HepG2 (cell line): ENCODE data around the gene PFDN1. TPM values are rescaled to one million over a fixed set of nuclear protein-coding genes. Genes with fewer than 3 reads are reported as not detected.

Experiments used
- ATAC-seq: fragments of 200-7000 bp; cut with Tn5 transposase; 3 replicates; pipeline ENCODE4 v1.9.1; 2020; ENCODE audit warnings: mild to moderate bottlenecking, moderate library complexity
- BruUV-seq: library from RNA; stranded (reverse); fragments of 400-500 nt; replicated peaks from 2 replicates; lab custom pipeline; 2021; lab: Mats Ljungman, UMichigan
- CTCF ChIA-PET: fragments of 300-600 bp; formaldehyde crosslinking; extraction: SDS; loops from one replicate; lab custom pipeline; 2021; ENCODE audit warnings: low total read pairs, inconsistent platforms, low intra/inter-chr PET ratio; lab: Yijun Ruan, JAX
- POLR2A ChIA-PET: fragments of 350-600 bp; sonication (Branson Sonifier 250); formaldehyde crosslinking; loops from one replicate; lab custom pipeline; 2020; ENCODE audit warnings: antibody characterized with exemption, inconsistent platforms; lab: Yijun Ruan, JAX
- DNase-seq: peaks from one replicate; pipeline ENCODE4 v3.0.0-alpha.2; 2015; ENCODE audit warnings: low spot score
- FAIRE-seq: peaks from 3 replicates; lab custom pipeline; 2011; peaks lifted over from hg19 to GRCh38; lab: Jason Lieb, UNC
- H2AFZ ChIP-seq: one replicate; pipeline ENCODE4 v1.6.1; 2011; ENCODE audit warnings: low read length, inconsistent platforms
- H3K27ac ChIP-seq: fragments of 300-600 bp; 3 replicates; pipeline ENCODE4 v1.8.0; 2011; ENCODE audit warnings: mixed run types, mild to moderate bottlenecking, mixed read lengths, low read length, inconsistent platforms; ENCODE audit not compliant: insufficient read depth; ENCODE audit errors: extremely low read length
- H3K27me3 ChIP-seq, 2 experiments: fragments of 200-600 bp in 1 of 2; 2 replicates in 1 of 2; 3 replicates in 1 of 2; pipeline versions ENCODE4 v1.6.0 to v1.8.0; 2011; ENCODE audit warnings: low read length in 2 of 2, mild to moderate bottlenecking in 2 of 2, moderate library complexity in 2 of 2, inconsistent platforms in 1 of 2; ENCODE audit not compliant: insufficient read depth in 2 of 2, control insufficient read depth in 1 of 2
- H3K36me3 ChIP-seq, 2 experiments: fragments of 200-600 bp in 1 of 2; replicated peaks in 1 of 2; 2 replicates in 1 of 2; 3 replicates in 1 of 2; pipeline versions ENCODE4 v1.5.1 to v1.8.0; 2011; ENCODE audit warnings: low read length in 2 of 2, inconsistent platforms in 1 of 2; ENCODE audit not compliant: insufficient read depth in 2 of 2, control insufficient read depth in 1 of 2
- H3K4me1 ChIP-seq: 2 replicates; pipeline ENCODE4 v1.5.1; 2012; ENCODE audit warnings: low read length, inconsistent platforms; ENCODE audit not compliant: insufficient read depth
- H3K4me2 ChIP-seq: 2 replicates; pipeline ENCODE4 v1.6.0; 2011; ENCODE audit warnings: low read depth, low read length, inconsistent platforms
- H3K4me3 ChIP-seq, 3 experiments: fragments of 200-600 bp in 1 of 3; sonication (generic), shearing (Covaris generic) in 1 of 3; replicated peaks in 1 of 3; 2 replicates each; pipeline ENCODE4 v1.5.1; 2011 to 2016; ENCODE audit warnings: low read length in 3 of 3, inconsistent platforms in 2 of 3, low read depth in 2 of 3, mild to moderate bottlenecking in 2 of 3, control low read depth in 1 of 3, mixed read lengths in 1 of 3; ENCODE audit not compliant: insufficient read depth in 1 of 3
- H3K79me2 ChIP-seq: one replicate; pipeline ENCODE4 v1.6.1; 2011; ENCODE audit warnings: low read length, inconsistent platforms; ENCODE audit not compliant: insufficient read depth
- H3K9ac ChIP-seq: 2 replicates; pipeline ENCODE4 v1.6.0; 2011; ENCODE audit warnings: mild to moderate bottlenecking, low read depth, low read length, inconsistent platforms; ENCODE audit not compliant: insufficient read depth
- H3K9me3 ChIP-seq: 2 replicates; pipeline ENCODE4 v1.5.1; 2012; ENCODE audit warnings: mild to moderate bottlenecking, low read length
- H4K20me1 ChIP-seq: 2 replicates; pipeline ENCODE4 v1.6.0; 2011; ENCODE audit warnings: inconsistent platforms, mild to moderate bottlenecking, low read length, moderate library complexity; ENCODE audit not compliant: insufficient read depth
- RELA ChIP-seq: sonication (generic); formaldehyde crosslinking; IDR thresholded peaks from 2 replicates; pipeline ENCODE4 v1.4.0; 2020; ENCODE audit warnings: missing genetic modification reagents
- TARDBP ChIP-seq: sonication (generic); formaldehyde crosslinking; IDR thresholded peaks from 2 replicates; pipeline ENCODE4 v1.8.0; 2022; ENCODE audit warnings: mild to moderate bottlenecking, missing genetic modification reagents
- TBP ChIP-seq: sonication (generic); formaldehyde crosslinking; IDR thresholded peaks from 2 replicates; pipeline ENCODE4 v1.5.0; 2020; ENCODE audit warnings: missing genetic modification reagents
- ZNF264 ChIP-seq: sonication (generic); formaldehyde crosslinking; IDR thresholded peaks from 2 replicates; pipeline ENCODE4 v1.4.0; 2020; ENCODE audit warnings: missing genetic modification reagents
- ZNF780A ChIP-seq: sonication (generic); formaldehyde crosslinking; IDR thresholded peaks from 2 replicates; pipeline ENCODE4 v1.8.0; 2022; ENCODE audit warnings: mild to moderate bottlenecking, missing genetic modification reagents, moderate library complexity
- WGBS: methylation state at CpG from one replicate; pipeline ENCODE4 v1.1.6; 2017; ENCODE audit warnings: low lambda C conversion rate; 5-methylcytosine and 5-hydroxymethylcytosine counted together
- in situ Hi-C: cut with HindIII; loops from 2 replicates; pipeline ENCODE4 v1.10.0; 2017; ENCODE audit warnings: low pct_unique_long_range_greater_than_20kb; ENCODE audit not compliant: extremely low pct_ligation_motif_present
- intact Hi-C: fragments of 100-400 bp; cut with micrococcal nuclease; formaldehyde crosslinking; loops from one replicate; pipeline ENCODE4 v1.10.0; 2022; ENCODE audit not compliant: unreplicated experiment
- polyA plus RNA-seq, 8 experiments: library from polyadenylated mRNA; depleted of rRNA in 3 of 8; stranded (reverse) in 7 of 8; unstranded in 1 of 8; fragments of >200 nt; fragmentation: Illumina TruSeq in 4 of 8; extraction: Trizol in 4 of 8; gene quantifications; 2 replicates each; pipeline versions ENCODE4 v1.2.1 to v1.2.3, GENCODE V29; 2011 to 2016; ENCODE audit warnings: low read depth in 4 of 8, missing spikeins in 1 of 8, mixed read lengths in 1 of 8; ENCODE audit not compliant: insufficient read depth in 1 of 8
- total RNA-seq, 5 experiments: library from RNA; depleted of rRNA; stranded (reverse); fragments of >200 nt; fragmentation: Illumina TruSeq; extraction: Trizol; gene quantifications; 2 replicates each; pipeline ENCODE4 v1.2.3, GENCODE V29; 2016; ENCODE audit warnings: low read depth in 1 of 5
- TF ChIP-seq, protein P1 (sequence below): sonication (generic); formaldehyde crosslinking; IDR thresholded peaks from 2 replicates; pipeline ENCODE4 v1.4.0; 2020; ENCODE audit warnings: missing genetic modification reagents, borderline replicate concordance
- TF ChIP-seq, protein P2 (sequence below): IDR thresholded peaks from 2 replicates; pipeline ENCODE4 v1.6.1; 2016; ENCODE audit warnings: low read depth
- TF ChIP-seq, protein P3 (sequence below): sonication (generic); formaldehyde crosslinking; IDR thresholded peaks from 2 replicates; pipeline ENCODE4 v1.5.1; 2020; ENCODE audit warnings: missing genetic modification reagents, mild to moderate bottlenecking, borderline replicate concordance
- TF ChIP-seq, protein P4 (sequence below): sonication (generic); formaldehyde crosslinking; IDR thresholded peaks from 2 replicates; pipeline ENCODE4 v1.5.1; 2020; ENCODE audit warnings: mild to moderate bottlenecking, missing genetic modification reagents

Gene PFDN1
- total and polyA plus RNA-seq, 2 of the 13 experiments (the other 11 are each of a cell fraction or from before 2014, with no cell fraction given): 67.2 to 70.8 TPM

DNA sequence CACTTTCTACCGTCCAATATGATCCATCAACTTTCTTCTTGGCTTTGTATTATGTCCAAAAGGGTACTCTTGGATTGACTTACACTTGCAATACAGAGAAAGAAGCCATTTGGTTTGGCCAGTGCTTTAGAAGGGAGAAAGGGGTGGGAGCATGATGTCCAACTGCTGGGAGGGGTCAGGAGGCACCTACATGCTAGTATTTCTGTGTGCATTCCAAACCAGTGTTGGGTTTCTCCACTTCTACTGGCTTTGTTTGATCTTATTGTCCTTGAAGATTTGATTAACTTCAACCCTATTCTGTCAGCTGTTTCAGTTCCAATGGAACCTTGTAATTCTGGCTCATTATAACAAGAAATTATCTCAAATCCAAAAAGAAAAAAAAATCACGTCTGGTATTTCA is 100.3 kb downstream of the PFDN1 start:
- no peak for FAIRE-seq
- WGBS: 97% methylated on average over 2 of the region's 2 CpGs

More for the DNA sequence above, 100.3 kb downstream of the PFDN1 start:
- no peaks in the 10 kb centered on the region for H3K9me3 ChIP-seq
- DNase-seq (no peak), ATAC-seq (no peak)
- no peaks in the 10 kb centered on the region for H3K27me3 ChIP-seq
- H3K9ac ChIP-seq: no peak overlapping the region
- in situ Hi-C loops (no loop called here), intact Hi-C loops (no loop called here)
- peaks cover 3 to 5% of the 10 kb centered on the region in 2 experiments; a peak in 1 of 5 replicates for H3K36me3 ChIP-seq
- no peaks in the 10 kb centered on the region for H4K20me1 ChIP-seq
- TF ChIP-seq, protein P1, sequence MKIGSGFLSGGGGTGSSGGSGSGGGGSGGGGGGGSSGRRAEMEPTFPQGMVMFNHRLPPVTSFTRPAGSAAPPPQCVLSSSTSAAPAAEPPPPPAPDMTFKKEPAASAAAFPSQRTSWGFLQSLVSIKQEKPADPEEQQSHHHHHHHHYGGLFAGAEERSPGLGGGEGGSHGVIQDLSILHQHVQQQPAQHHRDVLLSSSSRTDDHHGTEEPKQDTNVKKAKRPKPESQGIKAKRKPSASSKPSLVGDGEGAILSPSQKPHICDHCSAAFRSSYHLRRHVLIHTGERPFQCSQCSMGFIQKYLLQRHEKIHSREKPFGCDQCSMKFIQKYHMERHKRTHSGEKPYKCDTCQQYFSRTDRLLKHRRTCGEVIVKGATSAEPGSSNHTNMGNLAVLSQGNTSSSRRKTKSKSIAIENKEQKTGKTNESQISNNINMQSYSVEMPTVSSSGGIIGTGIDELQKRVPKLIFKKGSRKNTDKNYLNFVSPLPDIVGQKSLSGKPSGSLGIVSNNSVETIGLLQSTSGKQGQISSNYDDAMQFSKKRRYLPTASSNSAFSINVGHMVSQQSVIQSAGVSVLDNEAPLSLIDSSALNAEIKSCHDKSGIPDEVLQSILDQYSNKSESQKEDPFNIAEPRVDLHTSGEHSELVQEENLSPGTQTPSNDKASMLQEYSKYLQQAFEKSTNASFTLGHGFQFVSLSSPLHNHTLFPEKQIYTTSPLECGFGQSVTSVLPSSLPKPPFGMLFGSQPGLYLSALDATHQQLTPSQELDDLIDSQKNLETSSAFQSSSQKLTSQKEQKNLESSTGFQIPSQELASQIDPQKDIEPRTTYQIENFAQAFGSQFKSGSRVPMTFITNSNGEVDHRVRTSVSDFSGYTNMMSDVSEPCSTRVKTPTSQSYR: no peak
- TF ChIP-seq, protein P2, sequence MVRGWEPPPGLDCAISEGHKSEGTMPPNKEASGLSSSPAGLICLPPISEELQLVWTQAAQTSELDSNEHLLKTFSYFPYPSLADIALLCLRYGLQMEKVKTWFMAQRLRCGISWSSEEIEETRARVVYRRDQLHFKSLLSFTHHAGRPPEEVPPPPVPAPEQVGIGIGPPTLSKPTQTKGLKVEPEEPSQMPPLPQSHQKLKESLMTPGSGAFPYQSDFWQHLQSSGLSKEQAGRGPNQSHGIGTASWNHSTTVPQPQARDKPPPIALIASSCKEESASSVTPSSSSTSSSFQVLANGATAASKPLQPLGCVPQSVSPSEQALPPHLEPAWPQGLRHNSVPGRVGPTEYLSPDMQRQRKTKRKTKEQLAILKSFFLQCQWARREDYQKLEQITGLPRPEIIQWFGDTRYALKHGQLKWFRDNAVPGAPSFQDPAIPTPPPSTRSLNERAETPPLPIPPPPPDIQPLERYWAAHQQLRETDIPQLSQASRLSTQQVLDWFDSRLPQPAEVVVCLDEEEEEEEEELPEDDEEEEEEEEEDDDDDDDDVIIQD (CRISPR knock-in tag): no peak
- TF ChIP-seq, protein P3, sequence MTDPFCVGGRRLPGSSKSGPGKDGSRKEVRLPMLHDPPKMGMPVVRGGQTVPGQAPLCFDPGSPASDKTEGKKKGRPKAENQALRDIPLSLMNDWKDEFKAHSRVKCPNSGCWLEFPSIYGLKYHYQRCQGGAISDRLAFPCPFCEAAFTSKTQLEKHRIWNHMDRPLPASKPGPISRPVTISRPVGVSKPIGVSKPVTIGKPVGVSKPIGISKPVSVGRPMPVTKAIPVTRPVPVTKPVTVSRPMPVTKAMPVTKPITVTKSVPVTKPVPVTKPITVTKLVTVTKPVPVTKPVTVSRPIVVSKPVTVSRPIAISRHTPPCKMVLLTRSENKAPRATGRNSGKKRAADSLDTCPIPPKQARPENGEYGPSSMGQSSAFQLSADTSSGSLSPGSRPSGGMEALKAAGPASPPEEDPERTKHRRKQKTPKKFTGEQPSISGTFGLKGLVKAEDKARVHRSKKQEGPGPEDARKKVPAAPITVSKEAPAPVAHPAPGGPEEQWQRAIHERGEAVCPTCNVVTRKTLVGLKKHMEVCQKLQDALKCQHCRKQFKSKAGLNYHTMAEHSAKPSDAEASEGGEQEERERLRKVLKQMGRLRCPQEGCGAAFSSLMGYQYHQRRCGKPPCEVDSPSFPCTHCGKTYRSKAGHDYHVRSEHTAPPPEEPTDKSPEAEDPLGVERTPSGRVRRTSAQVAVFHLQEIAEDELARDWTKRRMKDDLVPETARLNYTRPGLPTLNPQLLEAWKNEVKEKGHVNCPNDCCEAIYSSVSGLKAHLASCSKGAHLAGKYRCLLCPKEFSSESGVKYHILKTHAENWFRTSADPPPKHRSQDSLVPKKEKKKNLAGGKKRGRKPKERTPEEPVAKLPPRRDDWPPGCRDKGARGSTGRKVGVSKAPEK (CRISPR knock-in tag): no peak
- TF ChIP-seq TARDBP: no peak
- no peak for TF ChIP-seq TBP (CRISPR knock-in tag)
- TF ChIP-seq, protein P4, sequence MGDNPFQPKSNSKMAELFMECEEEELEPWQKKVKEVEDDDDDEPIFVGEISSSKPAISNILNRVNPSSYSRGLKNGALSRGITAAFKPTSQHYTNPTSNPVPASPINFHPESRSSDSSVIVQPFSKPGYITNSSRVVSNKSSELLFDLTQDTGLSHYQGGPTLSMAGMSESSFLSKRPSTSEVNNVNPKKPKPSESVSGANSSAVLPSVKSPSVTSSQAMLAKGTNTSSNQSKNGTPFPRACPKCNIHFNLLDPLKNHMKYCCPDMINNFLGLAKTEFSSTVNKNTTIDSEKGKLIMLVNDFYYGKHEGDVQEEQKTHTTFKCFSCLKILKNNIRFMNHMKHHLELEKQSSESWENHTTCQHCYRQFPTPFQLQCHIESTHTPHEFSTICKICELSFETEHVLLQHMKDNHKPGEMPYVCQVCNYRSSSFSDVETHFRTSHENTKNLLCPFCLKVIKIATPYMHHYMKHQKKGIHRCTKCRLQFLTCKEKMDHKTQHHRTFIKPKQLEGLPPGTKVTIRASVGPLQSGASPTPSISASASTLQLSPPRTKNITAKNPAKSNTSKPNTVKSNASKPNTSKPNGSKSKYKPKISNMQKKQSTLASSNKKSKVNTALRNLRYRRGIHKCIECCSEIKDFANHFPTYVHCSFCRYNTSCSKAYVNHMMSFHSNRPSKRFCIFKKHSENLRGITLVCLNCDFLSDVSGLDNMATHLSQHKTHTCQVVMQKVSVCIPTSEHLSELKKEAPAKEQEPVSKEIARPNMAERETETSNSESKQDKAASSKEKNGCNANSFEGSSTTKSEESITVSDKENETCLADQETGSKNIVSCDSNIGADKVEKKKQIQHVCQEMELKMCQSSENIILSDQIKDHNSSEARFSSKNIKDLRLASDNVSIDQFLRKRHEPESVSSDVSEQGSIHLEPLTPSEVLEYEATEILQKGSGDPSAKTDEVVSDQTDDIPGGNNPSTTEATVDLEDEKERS (CRISPR knock-in tag): no peak
- no peak for TF ChIP-seq ZNF264 (CRISPR knock-in tag)
- no peak for TF ChIP-seq ZNF780A (CRISPR knock-in tag)
- TF ChIP-seq RELA (CRISPR knock-in tag): no peak
- peaks cover 27% of the 10 kb centered on the region for H3K4me1 ChIP-seq
- peaks cover 3% of the 10 kb centered on the region for H3K79me2 ChIP-seq
- H3K4me3 ChIP-seq: no peak overlapping the region
- ChIA-PET POLR2A (no interaction called here), CTCF (no interaction called here)
- H2AFZ ChIP-seq: no peak overlapping the region
- BruUV-seq: no TSS peak
- no peak overlapping the region for H3K27ac ChIP-seq
- H3K4me2 ChIP-seq: no peak overlapping the region
